HG02973 (cell line): Measurements from ENCODE around the gene MEMO1.
"Not testable (repeated sequence)": the region's sequence is repeated elsewhere in the genome, so short reads cannot be mapped to it uniquely, and the experiment has no call there.

Experiments
- ATAC-seq: cut with Tn5 transposase; IDR thresholded peaks from one replicate; pipeline ENCODE4 v1.9.1; 2021; ENCODE audit warnings: moderate library complexity; ENCODE audit not compliant: unreplicated experiment

The MEMO1 gene

DNA sequence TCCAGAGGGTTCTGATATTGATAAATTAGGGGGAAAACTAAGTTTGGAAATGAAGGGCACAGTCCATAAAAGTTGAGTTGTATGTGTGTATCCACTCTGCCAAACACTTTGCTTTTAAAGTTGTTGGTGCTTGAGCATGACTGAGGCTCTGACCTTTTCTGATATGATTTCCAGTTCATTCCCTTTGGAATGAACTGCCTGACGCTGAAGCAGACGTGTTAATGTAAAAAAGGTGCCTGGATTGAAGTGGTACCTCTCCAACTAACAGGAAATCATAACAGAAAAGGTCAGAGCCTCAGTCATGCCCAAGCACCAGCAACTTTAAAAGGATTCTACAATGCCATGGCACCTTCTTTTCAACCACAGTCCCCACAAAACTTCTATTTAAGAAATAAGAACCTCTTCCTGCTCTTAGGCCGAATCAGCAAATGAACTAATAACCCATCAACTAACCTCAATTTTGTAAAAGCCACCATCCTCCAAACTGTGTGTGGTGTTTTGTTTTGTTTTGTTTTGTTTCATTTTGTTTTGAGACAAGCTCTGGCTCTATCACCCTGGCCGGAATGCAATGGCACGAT, 52.6 kb downstream of the MEMO1 start:
- ATAC-seq, result no peak

DNA sequence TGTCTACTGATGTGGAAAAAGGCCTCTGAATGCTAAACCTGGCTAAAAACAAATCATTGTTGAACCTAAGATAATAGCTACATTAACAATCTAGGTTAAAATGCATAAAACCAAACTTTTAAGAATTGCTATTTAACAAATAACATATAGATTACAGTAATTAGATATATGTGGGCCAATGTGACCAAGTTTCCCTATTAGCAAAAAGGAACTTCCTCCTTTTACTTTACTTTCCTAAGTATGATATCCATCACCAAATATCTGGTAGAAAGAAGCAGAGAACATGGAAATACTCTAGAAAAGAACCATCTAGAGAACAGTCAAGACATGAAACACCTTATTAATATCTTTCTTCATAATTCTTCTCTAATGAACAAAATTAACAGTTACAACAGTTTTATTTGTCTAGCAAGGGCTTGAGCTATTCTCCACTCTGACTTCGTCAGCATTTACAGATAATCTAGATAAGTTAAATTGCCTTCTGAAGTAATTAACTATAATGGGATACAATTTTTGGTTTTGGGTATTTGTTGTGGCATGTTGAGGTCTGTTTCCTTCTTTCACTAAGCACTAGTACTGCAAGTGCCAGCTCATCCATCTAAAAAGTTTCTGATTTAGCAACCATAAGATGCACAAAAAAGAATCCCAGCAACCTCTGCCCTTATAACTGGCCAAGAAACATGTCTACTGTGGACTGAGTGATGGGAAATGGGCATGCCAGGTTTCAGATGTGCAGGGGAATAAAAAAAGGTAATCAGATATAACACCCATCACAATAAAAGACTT, 53.3 kb downstream of the MEMO1 start:
- no peak for ATAC-seq

DNA sequence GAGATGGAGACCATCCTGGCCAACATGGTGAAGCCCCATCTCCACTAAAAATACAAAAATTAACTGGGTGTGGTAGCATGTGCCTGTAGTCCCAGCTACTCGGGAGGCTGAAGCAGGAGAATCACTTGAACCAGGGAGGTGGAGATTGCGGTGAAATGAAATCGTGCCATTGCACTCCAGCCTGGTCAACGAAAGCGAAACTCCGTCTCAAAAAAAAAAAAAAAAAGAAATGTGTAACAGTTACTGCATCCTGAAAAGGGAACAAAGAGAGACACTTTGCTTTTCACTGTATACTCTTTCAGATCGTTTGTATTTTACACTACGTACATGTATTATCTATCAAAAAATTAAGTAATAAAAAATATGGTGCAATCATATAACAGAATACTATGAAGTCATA, 53.9 kb downstream of the MEMO1 start:
- not testable (repeated sequence) for ATAC-seq

GRCh38 chr2:31956312-31956711, 54.5 kb downstream of the MEMO1 start:
- ATAC-seq, result no peak

DNA sequence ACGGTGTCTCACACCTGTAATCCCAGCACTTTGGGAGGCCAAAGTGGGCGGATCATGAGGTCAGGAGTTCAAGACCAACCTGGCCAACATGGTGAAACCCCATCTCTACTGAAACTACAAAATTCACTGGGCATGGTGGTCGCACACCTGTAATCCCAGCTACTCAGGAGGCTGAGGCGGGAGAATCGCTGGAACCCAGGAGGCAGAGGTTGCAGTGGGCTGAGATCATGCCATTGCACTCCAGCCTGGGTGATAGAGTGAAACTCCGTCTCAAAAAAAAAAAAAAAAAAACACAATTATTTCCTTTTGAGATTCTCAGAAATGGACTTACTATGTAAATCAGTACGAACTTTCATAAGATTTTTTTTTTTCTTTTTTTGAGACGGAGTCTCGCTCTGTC, 57.7 kb downstream of the MEMO1 start:
- not testable (repeated sequence) for ATAC-seq

- no peak for ATAC-seq
These were observed 59.8 kb downstream of the MEMO1 start for GRCh38 chr2:31950946-31951562.

DNA sequence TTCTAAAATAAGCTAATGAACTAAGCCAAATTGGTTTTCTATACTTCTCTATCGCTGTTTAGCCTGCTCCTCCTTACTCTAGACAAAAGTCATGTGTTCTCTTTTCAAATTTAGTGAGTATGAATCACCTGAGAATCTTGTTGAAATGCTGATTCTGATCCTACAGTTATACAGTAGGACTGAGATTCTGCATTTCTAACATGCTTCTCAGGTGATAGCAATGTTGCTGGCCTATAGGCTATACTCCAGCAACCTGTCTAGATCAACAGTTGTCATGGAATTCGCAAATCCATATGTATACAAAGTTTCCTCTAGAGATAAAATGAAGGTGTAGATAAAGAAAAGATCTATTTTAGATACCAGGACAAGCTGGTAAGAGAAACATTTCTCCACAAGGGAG, 62.9 kb downstream of the MEMO1 start:
- ATAC-seq, result no peak

GRCh38 chr2:31946838-31947237, 64.0 kb downstream of the MEMO1 start:
- ATAC-seq, result no peak

GRCh38 chr2:31945572-31945935, 65.3 kb downstream of the MEMO1 start:
- no peak for ATAC-seq

DNA sequence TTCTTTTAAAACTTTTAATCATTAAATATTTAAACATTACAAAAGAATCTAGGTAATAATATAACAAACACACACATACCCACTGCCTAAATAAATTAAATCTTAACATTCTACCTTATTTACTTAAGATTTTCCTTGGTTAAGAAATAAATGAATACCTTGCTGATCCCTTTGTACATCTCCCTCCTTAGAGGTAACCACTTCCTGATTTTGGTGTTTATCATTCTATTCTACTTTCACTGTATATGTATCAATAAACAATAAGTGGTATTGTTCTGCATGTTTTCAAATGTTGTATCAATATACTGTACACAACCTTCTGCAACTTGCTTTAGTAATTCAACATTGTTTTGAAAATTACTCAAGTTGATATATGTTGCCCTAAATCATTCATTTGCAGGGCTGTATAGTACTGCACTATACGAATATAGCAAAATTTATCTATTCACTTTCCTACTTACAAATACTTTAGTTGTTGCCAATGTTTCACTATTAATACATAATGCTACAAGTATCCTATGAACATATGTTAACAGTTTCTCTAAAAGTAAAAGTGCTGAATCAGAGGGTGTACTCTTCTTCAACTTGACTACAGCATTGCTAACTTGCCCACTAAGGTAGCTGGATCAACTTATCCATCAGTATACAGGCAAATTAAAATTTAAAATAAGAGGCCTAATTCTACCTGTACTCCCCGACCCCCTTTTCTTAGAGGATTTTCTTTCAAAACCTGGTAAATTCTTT, 65.8 kb downstream of the MEMO1 start:
- ATAC-seq, result no peak

DNA sequence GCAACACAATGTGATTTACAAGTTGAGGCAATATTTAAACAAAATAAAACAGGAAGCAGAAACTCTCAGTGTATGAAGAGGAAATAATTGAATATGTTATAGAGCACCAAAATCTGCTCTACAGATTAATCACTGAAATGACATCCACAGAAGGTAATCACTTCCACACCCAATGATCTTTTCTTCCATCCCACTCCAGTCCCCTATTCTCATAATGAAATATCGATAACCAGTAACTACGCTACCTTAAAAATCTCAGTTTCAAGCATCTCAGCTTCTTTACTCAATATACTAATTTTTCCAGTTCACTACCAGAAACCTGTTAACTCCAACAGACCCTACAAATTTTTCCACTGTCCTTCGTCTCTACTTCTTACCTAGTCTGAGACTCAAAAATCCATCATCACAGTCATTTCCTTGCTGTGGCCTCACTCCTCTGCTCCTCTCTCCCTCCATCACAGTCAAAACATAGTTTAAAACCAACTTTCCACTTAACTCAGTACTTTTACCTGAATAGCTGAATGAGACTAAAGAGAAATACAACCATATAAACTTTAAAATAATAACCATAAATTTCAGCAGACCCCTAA, 67.1 kb downstream of the MEMO1 start:
- ATAC-seq, result no peak

GRCh38 chr2:31940920-31941319, 69.9 kb downstream of the MEMO1 start:
- ATAC-seq, result no peak

DNA sequence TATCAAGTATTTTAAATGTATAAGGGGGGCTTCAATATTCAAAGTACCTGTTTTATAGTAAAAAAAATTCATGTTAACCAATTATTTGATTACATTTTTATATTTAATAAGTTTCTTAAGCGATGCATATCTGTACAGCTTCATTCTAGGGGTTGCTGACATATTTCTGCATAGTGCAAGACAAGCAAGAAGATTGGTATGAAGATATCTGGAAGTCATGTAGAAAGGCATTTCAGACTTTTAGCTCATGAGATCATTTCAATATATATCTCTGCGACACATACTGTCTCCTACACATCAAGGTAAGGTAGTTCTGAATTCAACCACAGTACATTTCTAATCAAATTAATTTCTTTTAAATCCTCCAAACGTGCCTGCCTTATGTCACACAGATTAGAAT, 73.1 kb downstream of the MEMO1 start:
- ATAC-seq, result no peak

DNA sequence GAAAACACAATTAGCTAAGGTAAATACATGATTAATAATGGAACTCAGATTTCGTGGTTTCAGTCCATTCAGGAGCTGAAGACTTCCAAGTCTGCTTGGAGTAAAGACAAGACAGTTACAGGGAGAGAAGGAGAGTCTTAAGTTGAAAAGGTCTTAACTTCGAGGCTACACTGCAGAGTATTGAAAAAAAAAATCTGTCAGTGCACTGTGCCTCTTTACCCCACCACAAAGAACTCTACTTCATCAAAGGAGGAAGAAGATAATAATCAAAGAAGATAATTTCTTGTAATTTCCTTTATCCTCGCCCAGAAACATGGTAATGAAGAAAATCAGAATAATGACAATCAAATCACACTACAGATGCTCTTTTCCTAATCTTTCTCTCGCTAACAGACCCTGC, 75.4 kb downstream of the MEMO1 start:
- ATAC-seq, result no peak

- ATAC-seq, result no peak
These were observed 77.7 kb downstream of the MEMO1 start for GRCh38 chr2:31933066-31933465.

GRCh38 chr2:31932589-31932988, 78.2 kb downstream of the MEMO1 start:
- no peak for ATAC-seq

- no peak for ATAC-seq
These were observed 78.9 kb downstream of the MEMO1 start for GRCh38 chr2:31931916-31932315.

GRCh38 chr2:31925517-31925916, 85.3 kb downstream of the MEMO1 start:
- no peak for ATAC-seq

- ATAC-seq, result no peak
These were observed 87.1 kb downstream of the MEMO1 start for GRCh38 chr2:31923662-31924061.

DNA sequence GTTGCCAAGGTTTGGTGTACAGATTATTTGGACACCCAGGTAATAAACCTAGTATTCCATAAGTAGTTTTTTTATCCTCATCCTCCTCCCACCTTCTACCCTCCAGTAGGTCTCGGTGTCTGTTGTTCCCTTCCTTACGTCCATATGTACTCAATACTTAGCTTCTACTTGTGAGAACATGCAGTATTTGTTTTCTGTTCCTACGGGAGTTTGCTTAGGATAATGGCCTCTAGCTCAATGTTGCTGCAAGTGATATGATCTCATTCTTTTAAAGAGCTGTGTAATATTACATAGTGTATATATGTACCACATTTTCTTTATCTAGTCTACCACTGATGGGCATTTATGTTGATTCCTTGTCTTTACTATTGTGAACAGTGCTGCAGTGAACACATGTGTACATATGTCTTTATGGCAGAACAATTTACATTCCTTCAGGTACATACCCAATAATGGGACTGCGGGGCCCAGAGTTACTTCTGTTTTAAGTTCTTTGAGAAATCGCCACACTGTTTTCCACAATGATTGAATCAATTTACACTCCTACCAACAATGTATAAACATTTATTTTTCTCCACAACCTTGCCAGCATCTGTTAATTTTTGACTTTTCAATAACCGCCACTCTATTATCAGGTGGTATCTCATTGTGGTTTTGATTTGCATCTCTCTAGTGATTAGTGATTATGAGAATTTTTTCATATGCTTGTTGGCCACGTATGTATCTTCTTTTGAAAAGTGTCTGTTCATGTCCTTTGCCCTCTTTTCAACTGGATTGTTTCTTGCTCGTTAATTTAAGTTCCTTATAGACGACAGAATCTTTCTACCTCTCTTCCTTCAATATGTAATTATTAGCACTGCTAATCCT, 88.0 kb downstream of the MEMO1 start:
- ATAC-seq, result no peak
